CD4-positive, alpha-beta memory T cell (primary cell): ENCODE measurements around the gene NGF. TPM values are rescaled to one million over a fixed set of nuclear protein-coding genes. Genes with fewer than 3 reads are reported as not detected.

Experiments
- CTCF ChIA-PET: fragments of 350-600 bp; sonication (Branson Sonifier 250); formaldehyde crosslinking; loops from one replicate; lab custom pipeline; 2021; ENCODE audit warnings: inconsistent platforms; ENCODE audit not compliant: partially characterized antibody; lab: Charles Lee
- POLR2A ChIA-PET: fragments of 350-600 bp; sonication (Branson Sonifier 250); formaldehyde crosslinking; loops from one replicate; lab custom pipeline; 2021; ENCODE audit not compliant: partially characterized antibody; lab: Charles Lee
- DNase-seq, 5 donors: peaks; one replicate each; pipeline versions ENCODE4 v3.0.0 to v3.0.0-alpha.2; 2020 to 2022; ENCODE audit warnings: mixed read lengths in 1 of 5
- H3K27ac ChIP-seq: one replicate; pipeline ENCODE4 v1.7.0; 2013; ENCODE audit warnings: low read depth, low read length
- H3K27me3 ChIP-seq: 2 replicates; pipeline ENCODE4 v1.7.0; 2013; ENCODE audit warnings: mild to moderate bottlenecking, low read length, moderate library complexity; ENCODE audit not compliant: insufficient read depth
- H3K36me3 ChIP-seq: 2 replicates; pipeline ENCODE4 v1.7.0; 2013; ENCODE audit warnings: mild to moderate bottlenecking, low read length, moderate library complexity; ENCODE audit not compliant: insufficient read depth
- H3K4me1 ChIP-seq: 2 replicates; pipeline ENCODE4 v1.7.0; 2013; ENCODE audit warnings: mild to moderate bottlenecking, low read length, moderate library complexity; ENCODE audit not compliant: insufficient read depth
- H3K4me3 ChIP-seq, 2 donors: one replicate each; pipeline ENCODE4 v1.7.0; 2013; ENCODE audit warnings: low read length in 2 of 2, mild to moderate bottlenecking in 1 of 2
- H3K9me3 ChIP-seq, 2 donors: one replicate each; pipeline ENCODE4 v1.7.0; 2013; ENCODE audit warnings: low read length in 2 of 2, control low read depth in 1 of 2; ENCODE audit not compliant: control insufficient read depth in 1 of 2
- H3K27ac Mint-ChIP-seq, 7 donors: one replicate each; pipeline ENCODE4 v1.8.0; 2020 to 2021; ENCODE audit warnings: mixed read lengths in 7 of 7, mild to moderate bottlenecking in 6 of 7, inconsistent platforms in 3 of 7, moderate library complexity in 3 of 7
- H3K27me3 Mint-ChIP-seq, 2 donors: one replicate each; pipeline ENCODE4 v1.8.0; 2020 to 2021; ENCODE audit warnings: mixed read lengths in 2 of 2
- H3K36me3 Mint-ChIP-seq, 2 donors: one replicate each; pipeline ENCODE4 v1.8.0; 2020 to 2021; ENCODE audit warnings: mixed read lengths in 2 of 2, inconsistent platforms in 1 of 2, mild to moderate bottlenecking in 1 of 2
- H3K4me1 Mint-ChIP-seq, 4 donors: one replicate each; pipeline ENCODE4 v1.8.0; 2020 to 2021; ENCODE audit warnings: mixed read lengths in 4 of 4, mild to moderate bottlenecking in 1 of 4
- H3K4me3 Mint-ChIP-seq, 8 donors: one replicate each; pipeline ENCODE4 v1.8.0; 2020 to 2021; ENCODE audit warnings: mixed read lengths in 8 of 8, mild to moderate bottlenecking in 7 of 8, moderate library complexity in 6 of 8, inconsistent platforms in 3 of 8
- H3K9me3 Mint-ChIP-seq, 8 donors: one replicate each; pipeline ENCODE4 v1.8.0; 2020 to 2021; ENCODE audit warnings: mixed read lengths in 8 of 8, mild to moderate bottlenecking in 5 of 8, inconsistent platforms in 3 of 8, moderate library complexity in 1 of 8
- intact Hi-C: fragments of 100-400 bp; cut with micrococcal nuclease; formaldehyde crosslinking; loops from one replicate; pipeline ENCODE4 v1.15.1; 2023
- polyA plus RNA-seq, 2 donors: library from polyadenylated mRNA; unstranded; fragments of 300-500 nt; fragmentation: Illumina TruSeq; gene quantifications; one replicate each; pipeline ENCODE4 v1.2.3, GENCODE V29; 2021
- total RNA-seq, 2 experiments: library from RNA; stranded (reverse); gene quantifications; one replicate each; pipeline ENCODE4 v1.2.3, GENCODE V29; 2021

NGF gene
- total and polyA plus RNA-seq, 4 experiments from 2014 or later: not detected

DNA sequence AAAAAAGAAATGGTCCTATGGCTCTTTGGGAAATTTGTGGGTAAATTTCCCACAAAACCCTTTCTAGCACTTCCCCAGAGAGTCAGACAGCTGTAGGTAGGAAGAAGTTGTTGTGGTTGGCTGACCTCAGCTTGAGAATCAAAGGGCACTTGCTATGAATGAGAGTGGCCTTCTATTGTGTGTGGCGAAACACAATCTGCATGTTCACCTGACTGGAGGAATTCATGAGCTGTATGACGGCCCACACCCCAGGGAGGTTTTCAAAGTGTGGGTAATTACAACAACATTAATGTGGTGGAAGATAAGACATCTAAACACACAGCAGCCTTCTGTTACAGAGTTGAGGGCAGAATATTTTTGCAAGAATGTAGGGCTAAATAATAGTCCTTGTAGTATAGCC, 38.8 kb downstream of the NGF start:
- no peak overlapping the region for H3K4me3 ChIP-seq
- ChIA-PET POLR2A (no interaction called here), CTCF (no interaction called here)
- H3K27me3 ChIP-seq: no peaks in the 10 kb centered on the region
- Mint-ChIP-seq H3K4me1 (no peaks in the 10 kb centered on the region), H3K4me3 (no peak overlapping the region), H3K27ac (no peak overlapping the region), H3K36me3 (no peaks in the 10 kb centered on the region), H3K27me3 (peaks cover 9 to 11% of the 10 kb centered on the region in 2 donors), H3K9me3 (peaks cover 0 to 4% (median 0%) of the 10 kb centered on the region in 8 donors)
- no peaks in the 10 kb centered on the region for H3K36me3 ChIP-seq
- H3K4me1 ChIP-seq: no peaks in the 10 kb centered on the region
- DNase-seq: no peak
- no peaks in the 10 kb centered on the region for H3K9me3 ChIP-seq
- intact Hi-C loops: no loop called here
- no peak overlapping the region for H3K27ac ChIP-seq

DNA sequence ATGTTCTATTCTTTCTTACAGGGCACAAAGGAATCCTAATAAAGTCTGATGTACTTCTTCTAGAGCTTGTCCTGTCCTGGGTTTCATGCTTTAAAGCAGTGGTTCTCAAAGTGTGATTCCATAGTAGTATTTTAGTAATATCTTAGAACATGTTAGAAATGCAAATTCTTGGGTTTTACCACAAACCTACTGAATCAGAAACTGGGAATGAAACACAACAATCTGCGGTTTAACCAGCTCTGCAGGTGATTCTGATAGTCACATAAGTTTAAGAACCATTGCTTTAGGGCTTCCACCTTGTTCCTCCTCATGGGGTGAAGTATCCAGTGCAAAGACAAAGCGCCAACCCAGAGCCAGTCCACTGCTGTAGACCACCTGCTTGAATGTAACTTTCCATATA, 41.1 kb downstream of the NGF start:
- H3K27me3 ChIP-seq: no peaks in the 10 kb centered on the region
- CTCF ChIA-PET: interaction anchor here (1.3 kb wide), 1 partner anchor 10 kb away, joined by 3 read pairs; no protein-coding TSS in a partner anchor
- POLR2A ChIA-PET: no interaction called here
- Mint-ChIP-seq H3K27me3 (peaks cover 7% of the 10 kb centered on the region in 2 donors), H3K9me3 (peaks cover 0 to 2% (median 0%) of the 10 kb centered on the region in 8 donors), H3K27ac (no peak overlapping the region), H3K4me3 (no peak overlapping the region), H3K36me3 (no peaks in the 10 kb centered on the region), H3K4me1 (no peaks in the 10 kb centered on the region)
- no peaks in the 10 kb centered on the region for H3K4me1 ChIP-seq
- no peak for DNase-seq
- H3K4me3 ChIP-seq: no peak overlapping the region
- intact Hi-C loops: no loop called here
- H3K27ac ChIP-seq: no peak overlapping the region
- H3K36me3 ChIP-seq: no peaks in the 10 kb centered on the region
- no peaks in the 10 kb centered on the region for H3K9me3 ChIP-seq

DNA sequence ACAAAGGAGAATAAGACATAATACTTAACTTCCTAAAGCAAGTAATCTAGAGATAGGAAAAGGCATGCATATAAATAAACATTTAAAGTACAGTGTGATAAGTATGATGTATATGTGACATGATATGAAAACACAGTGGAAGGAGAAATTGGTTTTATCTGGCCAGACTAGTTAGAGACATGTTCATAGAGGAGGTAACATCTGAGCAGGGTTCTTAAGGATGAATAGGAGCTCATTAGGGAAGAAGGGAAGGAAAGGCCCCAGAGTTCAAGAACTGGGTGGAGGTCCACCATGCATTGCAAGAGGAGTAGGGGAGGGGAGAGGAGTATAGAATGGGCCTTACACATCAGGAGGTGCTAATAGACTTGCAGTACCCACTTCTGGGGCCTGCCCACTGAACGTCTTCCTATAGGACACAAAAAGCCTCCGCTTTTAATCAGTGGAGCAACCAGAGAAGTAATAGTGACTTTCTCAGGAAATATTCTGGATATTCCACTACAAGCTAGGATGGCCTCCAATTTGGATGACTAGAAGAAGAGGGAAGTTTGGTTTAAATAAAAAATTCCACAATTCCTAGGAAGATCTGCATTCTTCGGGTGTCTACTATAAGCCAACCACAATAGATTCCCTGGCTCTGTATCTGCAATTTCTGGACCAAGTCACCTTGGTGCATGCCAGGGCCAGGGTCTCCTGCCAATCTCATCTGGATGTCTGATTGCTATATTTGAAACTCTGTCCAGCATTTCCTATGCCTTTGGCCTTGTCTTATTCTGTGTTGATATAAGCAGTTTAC, 41.9 kb downstream of the NGF start:
- Mint-ChIP-seq H3K4me3 (no peak overlapping the region), H3K9me3 (peaks cover 0 to 2% (median 0%) of the 10 kb centered on the region in 8 donors), H3K27ac (no peak overlapping the region), H3K27me3 (peaks cover 7 to 11% of the 10 kb centered on the region in 2 donors), H3K4me1 (no peaks in the 10 kb centered on the region), H3K36me3 (no peaks in the 10 kb centered on the region)
- H3K9me3 ChIP-seq: no peaks in the 10 kb centered on the region
- intact Hi-C loops: no loop called here
- DNase-seq: no peak
- H3K4me1 ChIP-seq: no peaks in the 10 kb centered on the region
- no peaks in the 10 kb centered on the region for H3K36me3 ChIP-seq
- no peak overlapping the region for H3K4me3 ChIP-seq
- H3K27ac ChIP-seq: no peak overlapping the region
- POLR2A ChIA-PET: no interaction called here
- no peaks in the 10 kb centered on the region for H3K27me3 ChIP-seq
- CTCF ChIA-PET: no interaction called here

- Histone ChIP-seq H3K27me3 (no peaks in the 10 kb centered on the region), H3K4me3 (no peak overlapping the region), H3K36me3 (no peaks in the 10 kb centered on the region), H3K9me3 (no peaks in the 10 kb centered on the region), H3K4me1 (no peaks in the 10 kb centered on the region), H3K27ac (no peak overlapping the region)
- Mint-ChIP-seq H3K4me1 (no peaks in the 10 kb centered on the region), H3K36me3 (no peaks in the 10 kb centered on the region), H3K27ac (no peak overlapping the region), H3K9me3 (peaks cover 0 to 4% (median 0%) of the 10 kb centered on the region in 8 donors), H3K27me3 (peaks cover 7 to 15% of the 10 kb centered on the region in 2 donors), H3K4me3 (no peak overlapping the region)
- CTCF ChIA-PET: no interaction called here
- DNase-seq: no peak
- POLR2A ChIA-PET: no interaction called here
- intact Hi-C loops: no loop called here
Observed at GRCh38 chr1:115293899-115294298, 44.1 kb downstream of the NGF start.

DNA sequence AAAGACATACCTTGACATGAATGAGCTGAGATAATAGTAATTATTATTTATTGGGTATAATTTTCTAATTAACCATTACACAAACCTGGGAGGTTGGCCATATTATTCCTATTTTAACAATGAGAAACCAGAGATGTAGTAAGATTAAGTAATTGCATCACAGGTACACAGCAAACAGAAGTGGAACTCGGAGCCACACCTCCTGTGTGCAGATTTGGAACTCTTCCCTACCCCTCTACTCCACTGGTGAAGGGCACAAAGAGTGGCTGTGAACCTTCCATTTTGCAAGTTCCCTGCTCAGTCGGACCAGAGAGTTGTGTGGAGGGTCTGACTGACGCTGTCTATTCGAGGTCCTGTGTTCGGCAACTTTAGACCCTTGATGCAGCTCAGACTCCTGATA, 45.0 kb downstream of the NGF start:
- POLR2A ChIA-PET: no interaction called here
- no peak overlapping the region for H3K27ac Mint-ChIP-seq
- intact Hi-C loops: no loop called here
- DNase-seq: no peak
- Histone ChIP-seq H3K27ac (no peak overlapping the region), H3K27me3 (no peaks in the 10 kb centered on the region), H3K36me3 (no peaks in the 10 kb centered on the region), H3K9me3 (no peaks in the 10 kb centered on the region), H3K4me3 (no peak overlapping the region), H3K4me1 (no peaks in the 10 kb centered on the region)
- H3K4me3 Mint-ChIP-seq: no peak overlapping the region
- H3K36me3 Mint-ChIP-seq: no peaks in the 10 kb centered on the region
- peaks cover 5 to 13% of the 10 kb centered on the region in 2 donors for H3K27me3 Mint-ChIP-seq
- CTCF ChIA-PET: no interaction called here
- peaks cover 0 to 4% (median 0%) of the 10 kb centered on the region in 8 donors for H3K9me3 Mint-ChIP-seq
- H3K4me1 Mint-ChIP-seq: no peaks in the 10 kb centered on the region

- H3K27ac ChIP-seq: no peak overlapping the region
- DNase-seq: no peak
- Mint-ChIP-seq H3K27me3 (peaks cover 4 to 12% of the 10 kb centered on the region in 2 donors), H3K36me3 (no peaks in the 10 kb centered on the region), H3K27ac (no peak overlapping the region), H3K9me3 (peaks cover 0 to 4% (median 0%) of the 10 kb centered on the region in 8 donors), H3K4me3 (no peak overlapping the region), H3K4me1 (no peaks in the 10 kb centered on the region)
- no peaks in the 10 kb centered on the region for H3K9me3 ChIP-seq
- intact Hi-C loops: no loop called here
- no peaks in the 10 kb centered on the region for H3K4me1 ChIP-seq
- POLR2A ChIA-PET: no interaction called here
- no peak overlapping the region for H3K4me3 ChIP-seq
- CTCF ChIA-PET: no interaction called here
- H3K27me3 ChIP-seq: no peaks in the 10 kb centered on the region
- no peaks in the 10 kb centered on the region for H3K36me3 ChIP-seq
Observed at GRCh38 chr1:115291741-115292140, 46.3 kb downstream of the NGF start.

DNA sequence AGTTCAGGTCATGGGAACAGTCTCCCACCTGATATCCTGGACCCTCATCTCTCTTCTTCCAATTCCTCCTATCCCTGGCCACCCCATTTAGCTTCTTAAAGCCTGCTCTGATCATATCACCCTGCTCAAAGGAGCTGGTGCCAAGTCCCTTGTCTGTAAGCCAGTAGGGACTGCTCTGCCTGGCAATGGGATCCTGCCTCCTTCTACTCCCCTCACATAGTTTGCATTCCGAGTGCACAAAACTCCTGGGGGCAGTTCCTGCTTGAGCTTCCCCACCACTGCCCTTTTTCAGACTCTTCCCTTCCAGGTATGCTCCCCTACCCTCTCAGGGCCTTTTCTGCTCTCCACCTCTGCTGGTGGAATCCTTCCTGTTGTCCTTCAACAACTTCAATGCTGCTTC, 48.1 kb downstream of the NGF start:
- Mint-ChIP-seq H3K4me1 (no peaks in the 10 kb centered on the region), H3K36me3 (no peaks in the 10 kb centered on the region), H3K9me3 (peaks cover 0 to 5% (median 0%) of the 10 kb centered on the region in 8 donors), H3K4me3 (no peak overlapping the region), H3K27me3 (peaks cover 8 to 9% of the 10 kb centered on the region in 2 donors), H3K27ac (no peak overlapping the region)
- ChIA-PET CTCF (no interaction called here), POLR2A (no interaction called here)
- Histone ChIP-seq H3K4me3 (no peak overlapping the region), H3K36me3 (no peaks in the 10 kb centered on the region), H3K27me3 (no peaks in the 10 kb centered on the region), H3K27ac (no peak overlapping the region), H3K4me1 (no peaks in the 10 kb centered on the region), H3K9me3 (no peaks in the 10 kb centered on the region)
- DNase-seq: no peak
- intact Hi-C loops: no loop called here
